ENCODE data around the gene RAD51B.

DNA sequence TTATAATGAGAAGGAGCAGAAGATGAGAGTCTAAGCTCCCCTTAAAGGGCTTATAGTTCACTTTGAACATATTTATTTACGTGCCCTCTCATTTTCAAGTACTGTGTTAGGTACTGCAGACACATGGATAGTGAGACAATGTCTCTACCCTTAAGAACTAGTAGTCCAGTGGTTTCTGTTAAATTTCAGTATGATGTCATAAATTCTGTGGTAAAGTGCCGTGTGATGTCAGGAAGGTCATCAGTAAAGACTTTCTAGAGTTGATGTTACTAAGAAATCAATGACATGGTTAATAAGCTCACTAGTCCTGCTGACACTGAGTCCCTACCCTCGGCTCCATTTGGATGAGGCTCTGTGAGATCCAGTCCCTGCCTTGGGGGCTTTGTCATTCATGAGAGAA lies 497.7 kb downstream of the RAD51B start:
- TF ChIP-seq POLR2A (IDR thresholded peaks at IDR 0.05) = no peak
- TF ChIP-seq POLR2AphosphoS5 (IDR thresholded peaks at IDR 0.05) = no peak
- no peak for TF ChIP-seq CTCF (IDR thresholded peaks at IDR 0.05)
